Gastroesophageal sphincter (tissue), 3 donors: ENCODE results near the gene MSMB.

ENCODE experiments used
- POLR2A ChIP-seq, 2 donors: fragments of 450-650 bp; IDR thresholded peaks; one replicate each; pipeline ENCODE4 v1.6.1; 2017; ENCODE audit warnings: antibody characterized with exemption in 2 of 2, mild to moderate bottlenecking in 2 of 2, moderate library complexity in 1 of 2
- TF ChIP-seq, protein P1 (sequence below), 4 experiments: fragments of 200-600 bp in 2 of 4; fragments of 450-650 bp in 2 of 4; sonication (generic) in 1 of 4; IDR thresholded peaks; one replicate each; pipeline ENCODE4 v1.5.1; 2017 to 2019; ENCODE audit warnings: antibody characterized with exemption in 4 of 4, mild to moderate bottlenecking in 2 of 4, moderate library complexity in 2 of 4

DNA sequence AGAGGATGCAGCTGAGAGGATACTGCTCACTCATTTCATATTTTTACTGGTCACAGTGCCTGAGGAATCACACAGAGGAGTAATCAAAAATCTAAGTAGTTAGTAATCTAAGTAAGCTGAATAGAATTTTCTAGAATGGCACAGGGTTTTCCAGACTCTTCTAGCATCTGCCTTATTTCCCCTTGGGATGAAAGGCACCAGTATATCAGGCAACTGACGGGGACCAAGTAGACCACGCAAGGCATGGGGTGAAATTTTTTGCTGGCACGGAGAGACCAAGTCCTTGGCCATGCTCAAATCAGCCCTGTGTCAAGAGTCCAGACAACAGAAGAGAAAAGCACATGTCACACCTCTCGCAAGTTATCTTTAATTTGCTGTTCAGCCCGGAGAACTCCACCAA is 29.9 kb downstream of the MSMB start:
- TF ChIP-seq, protein P1, sequence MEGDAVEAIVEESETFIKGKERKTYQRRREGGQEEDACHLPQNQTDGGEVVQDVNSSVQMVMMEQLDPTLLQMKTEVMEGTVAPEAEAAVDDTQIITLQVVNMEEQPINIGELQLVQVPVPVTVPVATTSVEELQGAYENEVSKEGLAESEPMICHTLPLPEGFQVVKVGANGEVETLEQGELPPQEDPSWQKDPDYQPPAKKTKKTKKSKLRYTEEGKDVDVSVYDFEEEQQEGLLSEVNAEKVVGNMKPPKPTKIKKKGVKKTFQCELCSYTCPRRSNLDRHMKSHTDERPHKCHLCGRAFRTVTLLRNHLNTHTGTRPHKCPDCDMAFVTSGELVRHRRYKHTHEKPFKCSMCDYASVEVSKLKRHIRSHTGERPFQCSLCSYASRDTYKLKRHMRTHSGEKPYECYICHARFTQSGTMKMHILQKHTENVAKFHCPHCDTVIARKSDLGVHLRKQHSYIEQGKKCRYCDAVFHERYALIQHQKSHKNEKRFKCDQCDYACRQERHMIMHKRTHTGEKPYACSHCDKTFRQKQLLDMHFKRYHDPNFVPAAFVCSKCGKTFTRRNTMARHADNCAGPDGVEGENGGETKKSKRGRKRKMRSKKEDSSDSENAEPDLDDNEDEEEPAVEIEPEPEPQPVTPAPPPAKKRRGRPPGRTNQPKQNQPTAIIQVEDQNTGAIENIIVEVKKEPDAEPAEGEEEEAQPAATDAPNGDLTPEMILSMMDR (IDR thresholded peaks at IDR 0.05) = no peak
- TF ChIP-seq POLR2A (IDR thresholded peaks at IDR 0.05) = no peak
